T1000 (cell line): ENCODE measurements around the gene ADGRV1.
"Not testable (repeated sequence)": the region's sequence is repeated elsewhere in the genome, so short reads cannot be mapped to it uniquely, and the experiment has no call there.

Source experiments
- DNase-seq: peaks from one replicate; lab custom pipeline; 2025; ENCODE audit warnings: mixed read lengths; lab: John Stamatoyannopoulos, UW

ADGRV1 gene

GRCh38 chr5:90947667-90948066, 389.1 kb downstream of the ADGRV1 start:
- no peak for DNase-seq

GRCh38 chr5:90948969-90949368, 390.4 kb downstream of the ADGRV1 start:
- no peak for DNase-seq

- DNase-seq: no peak
These were observed 391.1 kb downstream of the ADGRV1 start for GRCh38 chr5:90949469-90950358.

GRCh38 chr5:90955001-90955635, 396.5 kb downstream of the ADGRV1 start:
- DNase-seq: no peak

- DNase-seq: no peak
These were observed 398.0 kb downstream of the ADGRV1 start for GRCh38 chr5:90956511-90957097.

- DNase-seq: no peak
These were observed 399.3 kb downstream of the ADGRV1 start for GRCh38 chr5:90957906-90958305.

- no peak for DNase-seq
These were observed 400.7 kb downstream of the ADGRV1 start for GRCh38 chr5:90959262-90959661.

GRCh38 chr5:90962481-90962880, 403.9 kb downstream of the ADGRV1 start:
- DNase-seq: no peak

GRCh38 chr5:90965110-90965685, 406.6 kb downstream of the ADGRV1 start:
- no peak for DNase-seq

GRCh38 chr5:90967443-90967842, 408.8 kb downstream of the ADGRV1 start:
- no peak for DNase-seq

- DNase-seq: no peak
These were observed 409.3 kb downstream of the ADGRV1 start for GRCh38 chr5:90967851-90968250.

- no peak for DNase-seq
These were observed 409.7 kb downstream of the ADGRV1 start for GRCh38 chr5:90968319-90968718.

- DNase-seq: not testable (repeated sequence)
These were observed 411.3 kb downstream of the ADGRV1 start for GRCh38 chr5:90969945-90970344.

GRCh38 chr5:90981177-90981576, 422.6 kb downstream of the ADGRV1 start:
- DNase-seq: no peak

- DNase-seq: no peak
These were observed 423.2 kb downstream of the ADGRV1 start for GRCh38 chr5:90981821-90982220.

- no peak for DNase-seq
These were observed 424.0 kb downstream of the ADGRV1 start for GRCh38 chr5:90982576-90982975.

- no peak for DNase-seq
These were observed 424.6 kb downstream of the ADGRV1 start for GRCh38 chr5:90983148-90983547.

- DNase-seq: no peak
These were observed 425.1 kb downstream of the ADGRV1 start for GRCh38 chr5:90983711-90984124.

GRCh38 chr5:90985341-90985740, 426.7 kb downstream of the ADGRV1 start:
- no peak for DNase-seq

- DNase-seq: no peak
These were observed 429.1 kb downstream of the ADGRV1 start for GRCh38 chr5:90987726-90988125.

- DNase-seq: no peak
These were observed 432.6 kb downstream of the ADGRV1 start for GRCh38 chr5:90991201-90991600.

- no peak for DNase-seq
These were observed 436.2 kb downstream of the ADGRV1 start for GRCh38 chr5:90994796-90995195.

- DNase-seq: no peak
These were observed 437.5 kb downstream of the ADGRV1 start for GRCh38 chr5:90996089-90996488.
